Neural cell (in vitro differentiated cells): ENCODE measurements around the gene GRM1. TPM values are rescaled to one million over a fixed set of nuclear protein-coding genes. Genes with fewer than 3 reads are reported as not detected.

Source experiments
- H2AFZ ChIP-seq: fragments of 200-600, 300-800 bp; sonication (generic), shearing (Covaris generic); 2 replicates; pipeline ENCODE4 v1.6.0; 2014; ENCODE audit warnings: low read depth, mild to moderate bottlenecking, antibody characterized with exemption, low read length, moderate library complexity
- H3F3A ChIP-seq: fragments of 200-600 bp; shearing (Covaris generic); 2 replicates; pipeline ENCODE4 v1.6.1; 2016; ENCODE audit warnings: mild to moderate bottlenecking, moderate library complexity, mixed read lengths, antibody characterized with exemption, low read length; ENCODE audit not compliant: insufficient read depth, poor library complexity, severe bottlenecking
- H3K27ac ChIP-seq: fragments of 200-600, 300-800 bp; sonication (generic), shearing (Covaris generic); 2 replicates; pipeline ENCODE4 v1.5.1; 2014; ENCODE audit warnings: mild to moderate bottlenecking, low read length, moderate library complexity
- H3K27me3 ChIP-seq: fragments of 300-800, 200-600 bp; sonication (generic), shearing (Covaris generic); 2 replicates; pipeline ENCODE4 v1.6.0; 2014; ENCODE audit warnings: mild to moderate bottlenecking, low read depth, low read length, moderate library complexity; ENCODE audit not compliant: insufficient read depth
- H3K36me3 ChIP-seq: fragments of 300-800, 200-600 bp; sonication (generic), shearing (Covaris generic); 2 replicates; pipeline ENCODE4 v1.5.1; 2014; ENCODE audit warnings: mild to moderate bottlenecking, antibody characterized with exemption, low read length, moderate library complexity; ENCODE audit not compliant: insufficient read depth
- H3K4me2 ChIP-seq: fragments of 300-800, 200-600 bp; sonication (generic), shearing (Covaris generic); 2 replicates; pipeline ENCODE4 v1.6.0; 2014; ENCODE audit warnings: mild to moderate bottlenecking, low read length
- H3K4me3 ChIP-seq: fragments of 300-800, 200-600 bp; sonication (generic), shearing (Covaris generic); 2 replicates; pipeline ENCODE4 v1.5.1; 2014; ENCODE audit warnings: mild to moderate bottlenecking, low read length, moderate library complexity
- H3K79me2 ChIP-seq: fragments of 200-600 bp; shearing (Covaris generic); replicated peaks from 2 replicates; pipeline ENCODE4 v1.6.0; 2014; ENCODE audit warnings: mild to moderate bottlenecking, low read length, moderate library complexity; ENCODE audit not compliant: insufficient read depth
- H3K9ac ChIP-seq: fragments of 300-800, 200-600 bp; sonication (generic), shearing (Covaris generic); 2 replicates; pipeline ENCODE4 v1.6.1; 2016; ENCODE audit warnings: mild to moderate bottlenecking, low read length, mixed read lengths
- H3K9me2 ChIP-seq: fragments of 200-600 bp; shearing (Covaris generic); 2 replicates; pipeline ENCODE4 v1.6.1; 2016; ENCODE audit warnings: mild to moderate bottlenecking, low read length, mixed read lengths; ENCODE audit not compliant: insufficient read depth
- H3K9me3 ChIP-seq: fragments of 200-600, 300-800 bp; sonication (generic), shearing (Covaris generic); 2 replicates; pipeline ENCODE4 v1.6.1; 2016; ENCODE audit warnings: mild to moderate bottlenecking, mixed run types, low read length, moderate library complexity, mixed read lengths
- H4K20me1 ChIP-seq: fragments of 200-600 bp; shearing (Covaris generic); 2 replicates; pipeline ENCODE4 v1.6.1; 2016; ENCODE audit warnings: mild to moderate bottlenecking, mixed run types; ENCODE audit not compliant: insufficient read depth
- CTCF ChIP-seq: fragments of 450-650 bp; IDR thresholded peaks from 2 replicates; pipeline ENCODE4 v1.5.1; 2014; ENCODE audit warnings: antibody characterized with exemption, mild to moderate bottlenecking, moderate library complexity; ENCODE audit not compliant: poor library complexity, severe bottlenecking
- EP300 ChIP-seq: fragments of 450-650 bp; conservative IDR thresholded peaks from 2 replicates; pipeline ENCODE4 v1.6.1; 2014; ENCODE audit warnings: antibody characterized with exemption, mild to moderate bottlenecking, moderate library complexity; ENCODE audit not compliant: poor library complexity, severe bottlenecking
- EZH2 ChIP-seq: fragments of 200-600, 300-800 bp; shearing (Covaris generic), sonication (generic); IDR thresholded peaks from 2 replicates; pipeline ENCODE4 v1.6.1; 2014; ENCODE audit warnings: antibody characterized with exemption, low read length, borderline replicate concordance, mild to moderate bottlenecking; ENCODE audit not compliant: insufficient read depth, poor library complexity, severe bottlenecking
- MXI1 ChIP-seq: fragments of 450-650 bp; conservative IDR thresholded peaks from 2 replicates; pipeline ENCODE4 v1.6.1; 2014; ENCODE audit warnings: antibody characterized with exemption, mild to moderate bottlenecking; ENCODE audit not compliant: poor library complexity, severe bottlenecking
- POLR2AphosphoS5 ChIP-seq: IDR thresholded peaks from 2 replicates; pipeline ENCODE4 v1.6.1; 2012
- RAD21 ChIP-seq: fragments of 450-650 bp; conservative IDR thresholded peaks from 2 replicates; pipeline ENCODE4 v1.6.1; 2014; ENCODE audit warnings: antibody characterized with exemption, mild to moderate bottlenecking, moderate library complexity
- REST ChIP-seq: IDR thresholded peaks from 2 replicates; pipeline ENCODE4 v1.6.1; 2012; ENCODE audit warnings: borderline replicate concordance
- SMC3 ChIP-seq: fragments of 450-650 bp; conservative IDR thresholded peaks from 2 replicates; pipeline ENCODE4 v1.6.1; 2014; ENCODE audit warnings: antibody characterized with exemption, mild to moderate bottlenecking, moderate library complexity; ENCODE audit not compliant: poor library complexity
- TAF1 ChIP-seq: IDR thresholded peaks from 2 replicates; pipeline ENCODE4 v1.6.1; 2012; ENCODE audit warnings: low read depth
- polyA plus RNA-seq: library from polyadenylated mRNA; depleted of rRNA; stranded (reverse); fragments of >200 nt; gene quantifications from 2 replicates; pipeline ENCODE4 v1.2.3, GENCODE V29; 2014

GRM1 gene
- polyA plus RNA-seq, 1 donor from 2014 or later: 2.9 TPM

GRCh38 chr6:146369866-146370265 is 341.0 kb downstream of the GRM1 start:
- Histone ChIP-seq H3K4me3 (no peak overlapping the region), H3K36me3 (no peaks in the 10 kb centered on the region), H3K9me2 (no peaks in the 10 kb centered on the region), H3K4me2 (no peak overlapping the region), H3K9ac (no peak overlapping the region), H3F3A (no peaks in the 10 kb centered on the region), H3K9me3 (no peaks in the 10 kb centered on the region), H3K79me2 (no peaks in the 10 kb centered on the region), H2AFZ (no peak overlapping the region), H3K27me3 (no peaks in the 10 kb centered on the region), H3K27ac (no peak overlapping the region), H4K20me1 (no peaks in the 10 kb centered on the region)
- no peak for TF ChIP-seq TAF1
- no peak for TF ChIP-seq MXI1
- no peak for TF ChIP-seq EP300
- no peak for TF ChIP-seq EZH2
- TF ChIP-seq POLR2AphosphoS5: no peak
- no peak for TF ChIP-seq REST
- TF ChIP-seq SMC3: no peak
- no peak for TF ChIP-seq CTCF
- no peak for TF ChIP-seq RAD21

- Histone ChIP-seq H4K20me1 (no peaks in the 10 kb centered on the region), H3K79me2 (no peaks in the 10 kb centered on the region), H2AFZ (no peak overlapping the region), H3K27me3 (no peaks in the 10 kb centered on the region), H3K27ac (no peak overlapping the region), H3K36me3 (no peaks in the 10 kb centered on the region), H3K9me2 (no peaks in the 10 kb centered on the region), H3K4me3 (no peak overlapping the region), H3K9ac (no peak overlapping the region), H3K4me2 (no peak overlapping the region), H3K9me3 (no peaks in the 10 kb centered on the region), H3F3A (no peaks in the 10 kb centered on the region)
- TF ChIP-seq CTCF: no peak
- no peak for TF ChIP-seq MXI1
- no peak for TF ChIP-seq TAF1
Measured at GRCh38 chr6:146381486-146381885, 352.6 kb downstream of the GRM1 start.
